ENCODE data around the gene PMPCA. TPM values are rescaled to one million over a fixed set of nuclear protein-coding genes. Genes with fewer than 3 reads are reported as not detected.

The PMPCA gene
- total and polyA plus RNA-seq, 2 of the 8 experiments (the other 6 are each of a cell fraction or from before 2014, with no cell fraction given) = 60.0 to 88.2 TPM

- Histone ChIP-seq H3K23ac (ENCODE audit: insufficient read length) (no peak overlapping the region), H4K91ac (replicated peaks; ENCODE audit: insufficient read length, low read length) (no peak overlapping the region), H2BK12ac (ENCODE audit: low read depth, low read length) (no peak overlapping the region), H2BK20ac (ENCODE audit: low read length) (no peak overlapping the region), H2AFZ (ENCODE audit: low read length) (no peak overlapping the region), H3K4me3 (ENCODE audit: extremely low read depth in 1 of 4, insufficient read depth in 2 of 4, low read depth in 3 of 4, low read length in 4 of 4) (no peak overlapping the region), H3K79me2 (ENCODE audit: control insufficient read depth in 1 of 2, insufficient read depth in 2 of 2, low read length in 2 of 2) (no peaks in the 10 kb centered on the region), H3K14ac (ENCODE audit: insufficient read length) (no peak overlapping the region), H2BK120ac (replicated peaks; ENCODE audit: low read depth, low read length) (no peak overlapping the region), H3K4ac (replicated peaks; ENCODE audit: insufficient read length, low read depth, low read length) (no peak overlapping the region), H3K56ac (replicated peaks; ENCODE audit: insufficient read length, low read depth, low read length) (no peak overlapping the region), H3K9ac (replicated peaks in 1 of 4; ENCODE audit: extremely low read depth in 1 of 4, low read depth in 3 of 4, low read length in 3 of 4) (no peak overlapping the region), H3K9me3 (ENCODE audit: insufficient read depth in 2 of 2, low read depth in 1 of 2, low read length in 1 of 2) (no peaks in the 10 kb centered on the region), H3K18ac (ENCODE audit: extremely low read depth, low read length) (no peak overlapping the region), H4K5ac (ENCODE audit: insufficient read length, low read depth, low read length) (no peak overlapping the region), H3K27ac (ENCODE audit: low read depth, low read length) (no peak overlapping the region), H3K36me3 (ENCODE audit: control insufficient read depth in 2 of 4, insufficient read depth in 4 of 4, low read length in 3 of 4) (peaks cover 15 to 66% (median 49%) of the 10 kb centered on the region in 4 experiments), H3K23me2 (ENCODE audit: low read depth, low read length) (no peaks in the 10 kb centered on the region), H3K4me2 (ENCODE audit: insufficient read depth in 1 of 2, low read depth in 2 of 2, low read length in 2 of 2) (no peak overlapping the region), H3K27me3 (replicated peaks in 1 of 4; ENCODE audit: control insufficient read depth in 3 of 4, extremely low read depth in 1 of 4, insufficient read depth in 3 of 4, low read length in 3 of 4) (no peaks in the 10 kb centered on the region), H2BK5ac (ENCODE audit: low read depth, low read length) (no peak overlapping the region), H3K79me1 (ENCODE audit: low read depth, low read length) (no peaks in the 10 kb centered on the region; the same call in 1 of the 2 replicates), H2BK15ac (ENCODE audit: low read length) (no peak overlapping the region), H4K8ac (ENCODE audit: extremely low read depth, insufficient read depth, low read length) (no peak overlapping the region), H4K20me1 (replicated peaks in 1 of 2; ENCODE audit: control insufficient read depth in 1 of 2, insufficient read depth in 2 of 2, low read length in 2 of 2) (peaks cover 4 to 17% of the 10 kb centered on the region in 2 experiments), H3K4me1 (replicated peaks in 1 of 4; ENCODE audit: control insufficient read depth in 3 of 4, insufficient read depth in 4 of 4, low read length in 3 of 4) (no peaks in the 10 kb centered on the region), H2AK5ac (ENCODE audit: low read depth, low read length) (no peak overlapping the region)
- POLR2A ChIA-PET (ENCODE audit: partially characterized antibody) = interaction anchor here (1.1 to 14.0 kb wide), 6 partner anchors 8 to 44 kb away, joined by 3 to 139 read pairs (median 8); partner anchors contain the start of genes CARD9 and SNAPC4
- no peak for TF ChIP-seq SAP30 (IDR thresholded peaks at IDR 0.05; ENCODE audit: insufficient read depth, insufficient replicate concordance, low read length)
- TF ChIP-seq TEAD4 (IDR thresholded peaks at IDR 0.05; ENCODE audit: low read depth, low read length) = no peak
- TF ChIP-seq HDAC2 (IDR thresholded peaks at IDR 0.05; ENCODE audit: borderline replicate concordance in 1 of 2, low read depth in 2 of 2, low read length in 2 of 2) = no peak
- TF ChIP-seq, protein P1, sequence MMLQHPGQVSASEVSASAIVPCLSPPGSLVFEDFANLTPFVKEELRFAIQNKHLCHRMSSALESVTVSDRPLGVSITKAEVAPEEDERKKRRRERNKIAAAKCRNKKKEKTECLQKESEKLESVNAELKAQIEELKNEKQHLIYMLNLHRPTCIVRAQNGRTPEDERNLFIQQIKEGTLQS (IDR thresholded peaks at IDR 0.05; ENCODE audit: insufficient read depth, low read depth, low read length) = no peak
- TF ChIP-seq CHD2 (IDR thresholded peaks at IDR 0.05; ENCODE audit: low read length) = no peak
- TF ChIP-seq JUN (IDR thresholded peaks at IDR 0.05; ENCODE audit: low read depth, low read length) = no peak
- CTCF ChIA-PET (ENCODE audit: partially characterized antibody) = interaction anchor here (0.6 to 4.7 kb wide), 4 partner anchors 15 to 82 kb away, joined by 3 to 26 read pairs (median 4); partner anchors contain the start of gene SNAPC4
- 92% methylated on average over 13 of the region's 13 CpGs; no CpG with 5 or more reads in 1 of the 2 experiments for WGBS, 2 experiments (ENCODE audit: extremely low coverage in 1 of 2, insufficient coverage in 1 of 2, insufficient read length in 1 of 2, insufficient replicate concordance in 2 of 2, low coverage in 1 of 2, low lambda C conversion rate in 2 of 2, missing lambda C conversion rate in 1 of 2)
- DNase-seq (ENCODE audit: low read depth in 1 of 2, low spot score in 2 of 2) = no peak
- FAIRE-seq = no peak
Measured at GRCh38 chr9:136386018-136386417, 24.4 kb upstream of the PMPCA start.

Measured in H1 (cell line).